ENCODE measurements around the gene CRYGD. TPM values are rescaled to one million over a fixed set of nuclear protein-coding genes. Genes with fewer than 3 reads are reported as not detected.
"Not testable (repeated sequence)": the region's sequence is repeated elsewhere in the genome, so short reads cannot be mapped to it uniquely, and the experiment has no call there.

The CRYGD gene
- total RNA-seq, 1 donor from 2014 or later, result not detected

DNA sequence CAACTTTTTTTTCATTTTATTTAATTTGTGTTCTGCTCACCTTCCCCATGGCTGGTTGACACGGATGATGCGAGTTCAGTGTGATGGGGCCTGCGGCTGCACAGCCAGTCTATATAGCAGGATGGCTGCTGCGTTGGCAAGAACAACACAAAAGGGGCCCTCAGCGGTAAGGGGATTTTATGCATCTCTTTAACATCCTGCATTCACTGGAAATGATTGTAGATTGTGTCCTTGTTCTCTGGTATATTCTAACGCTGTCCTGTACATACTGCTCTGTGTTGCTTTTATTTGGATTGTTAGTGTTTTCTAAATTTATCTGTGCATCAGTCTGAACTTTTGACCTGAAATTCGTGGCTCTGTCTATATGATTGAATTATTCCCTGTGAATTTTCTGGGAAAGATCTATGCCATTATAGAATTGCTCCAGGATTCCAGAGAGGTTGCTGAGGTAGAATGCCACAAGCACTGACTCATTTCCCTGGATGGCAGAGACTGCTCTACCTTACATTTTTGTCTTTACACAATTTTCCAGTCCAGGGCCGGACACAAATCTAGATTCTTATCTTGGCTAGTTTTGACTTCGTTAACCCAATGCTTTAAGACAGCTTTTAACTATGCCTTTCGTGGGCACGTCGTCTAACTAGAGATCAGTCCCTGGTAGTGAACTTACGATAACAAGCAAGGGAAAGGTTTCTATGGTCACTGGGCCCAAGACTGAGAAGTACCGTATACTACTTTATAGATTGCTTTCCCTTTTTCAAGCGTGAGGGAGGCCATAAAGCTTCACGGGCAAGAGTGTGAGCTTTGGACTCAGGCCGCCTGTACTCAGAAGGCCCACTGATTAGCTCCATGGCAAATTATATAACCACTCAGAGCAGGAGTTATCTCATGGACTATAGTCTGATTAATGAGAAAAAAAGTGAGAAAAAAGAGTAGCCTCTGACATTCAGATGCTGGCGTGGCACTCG, 5.7 kb upstream of the CRYGD start, which contains the start of gene CRYGC:
Gene CRYGC (minus strand): TSS at position 85 of the 968 bp plus-strand sequence. CDS start 36 bp downstream, at position 49.
- DNase-seq (ENCODE audit: low spot score), result no peak

GRCh38 chr2:208128136-208128535, 3.8 kb upstream of the CRYGD start:
- DNase-seq (ENCODE audit: low spot score), result no peak

- no peak for DNase-seq (ENCODE audit: low spot score)
Measured at GRCh38 chr2:208127090-208127489, 2.8 kb upstream of the CRYGD start.

GRCh38 chr2:208125251-208125650, 927 bp upstream of the CRYGD start:
- no peak for DNase-seq (ENCODE audit: low spot score)

- DNase-seq (ENCODE audit: low spot score), result no peak
Measured at GRCh38 chr2:208122248-208122647, 2.1 kb downstream of the CRYGD start.

DNA sequence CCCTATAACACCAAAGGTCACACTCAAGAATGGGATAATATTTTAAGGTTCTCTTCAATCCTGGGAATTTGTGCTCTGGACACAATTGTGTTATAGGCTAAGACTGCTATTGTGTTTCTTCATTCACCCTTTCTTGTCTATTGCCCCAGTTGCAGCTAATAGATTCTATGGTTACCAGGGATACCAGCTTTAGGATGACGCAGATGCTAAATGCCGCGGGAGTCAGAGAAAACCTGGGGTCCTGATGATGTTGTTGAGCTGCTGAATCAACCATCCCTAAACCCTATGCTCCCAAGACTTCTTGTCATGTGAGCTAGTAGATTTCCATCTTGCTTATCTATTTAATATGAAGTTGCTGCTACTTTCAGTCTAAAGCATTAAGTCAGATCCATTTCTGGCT, 5.4 kb downstream of the CRYGD start:
- DNase-seq (ENCODE audit: low spot score), result no peak

GRCh38 chr2:208117390-208117789, 6.9 kb downstream of the CRYGD start:
- not testable (repeated sequence) for DNase-seq (ENCODE audit: low spot score)

DNA sequence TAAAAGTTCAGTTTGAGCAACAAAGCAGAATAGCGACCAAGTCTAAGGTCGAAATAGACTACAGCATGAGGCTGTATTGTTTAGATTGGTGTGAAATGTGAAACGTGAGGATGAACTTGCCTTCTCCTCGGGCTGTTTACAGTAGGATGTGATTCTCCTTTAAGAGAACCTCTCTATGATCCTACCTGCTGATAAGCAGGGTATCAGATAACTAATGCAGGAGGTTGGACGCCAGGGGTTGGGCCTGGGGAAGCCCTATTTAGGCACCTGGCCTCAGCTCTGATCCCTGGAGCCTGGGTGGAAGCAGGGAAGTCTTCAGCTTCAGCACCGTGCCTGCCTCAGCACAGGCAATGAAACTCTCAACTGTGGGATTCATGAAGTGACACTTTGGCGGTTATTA, 11.4 kb downstream of the CRYGD start:
- DNase-seq (ENCODE audit: low spot score), result no peak

- DNase-seq (ENCODE audit: low spot score), result not testable (repeated sequence)
Measured at GRCh38 chr2:208112273-208112745, 12.0 kb downstream of the CRYGD start.

GRCh38 chr2:208103616-208104015, 20.7 kb downstream of the CRYGD start:
- DNase-seq (ENCODE audit: low spot score), result no peak

GRCh38 chr2:208101716-208102631, 22.4 kb downstream of the CRYGD start:
- DNase-seq (ENCODE audit: low spot score), result no peak

- no peak for DNase-seq (ENCODE audit: low spot score)
Measured at GRCh38 chr2:208099682-208100470, 24.4 kb downstream of the CRYGD start.

GRCh38 chr2:208098701-208099100, 25.6 kb downstream of the CRYGD start:
- not testable (repeated sequence) for DNase-seq (ENCODE audit: low spot score)

GRCh38 chr2:208098267-208098666, 26.1 kb downstream of the CRYGD start:
- DNase-seq (ENCODE audit: low spot score), result no peak

DNA sequence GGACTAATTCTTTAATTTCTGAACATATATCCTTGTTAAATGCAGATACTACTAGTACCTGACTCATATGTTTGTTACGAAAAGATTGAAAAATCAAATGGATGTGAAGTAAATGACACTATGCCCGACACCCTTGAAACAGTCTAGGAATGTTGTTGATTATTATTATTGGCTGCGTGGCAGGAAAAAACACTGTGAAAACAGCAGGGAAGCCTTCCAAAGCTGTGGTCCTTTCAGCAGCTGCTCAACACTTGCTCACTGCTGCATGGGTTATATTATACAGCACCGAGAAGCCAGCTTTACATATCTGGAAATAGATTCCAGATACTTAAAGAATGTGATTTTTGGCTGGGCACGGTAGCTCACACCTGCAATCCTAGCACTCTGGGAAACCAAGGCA, 26.5 kb downstream of the CRYGD start:
- no peak for DNase-seq (ENCODE audit: low spot score)

- no peak for DNase-seq (ENCODE audit: low spot score)
Measured at GRCh38 chr2:208097313-208097712, 27.0 kb downstream of the CRYGD start.

- DNase-seq (ENCODE audit: low spot score), result no peak
Measured at GRCh38 chr2:208096080-208096479, 28.2 kb downstream of the CRYGD start.

- no peak for DNase-seq (ENCODE audit: low spot score)
Measured at GRCh38 chr2:208093128-208093527, 31.2 kb downstream of the CRYGD start.

DNA sequence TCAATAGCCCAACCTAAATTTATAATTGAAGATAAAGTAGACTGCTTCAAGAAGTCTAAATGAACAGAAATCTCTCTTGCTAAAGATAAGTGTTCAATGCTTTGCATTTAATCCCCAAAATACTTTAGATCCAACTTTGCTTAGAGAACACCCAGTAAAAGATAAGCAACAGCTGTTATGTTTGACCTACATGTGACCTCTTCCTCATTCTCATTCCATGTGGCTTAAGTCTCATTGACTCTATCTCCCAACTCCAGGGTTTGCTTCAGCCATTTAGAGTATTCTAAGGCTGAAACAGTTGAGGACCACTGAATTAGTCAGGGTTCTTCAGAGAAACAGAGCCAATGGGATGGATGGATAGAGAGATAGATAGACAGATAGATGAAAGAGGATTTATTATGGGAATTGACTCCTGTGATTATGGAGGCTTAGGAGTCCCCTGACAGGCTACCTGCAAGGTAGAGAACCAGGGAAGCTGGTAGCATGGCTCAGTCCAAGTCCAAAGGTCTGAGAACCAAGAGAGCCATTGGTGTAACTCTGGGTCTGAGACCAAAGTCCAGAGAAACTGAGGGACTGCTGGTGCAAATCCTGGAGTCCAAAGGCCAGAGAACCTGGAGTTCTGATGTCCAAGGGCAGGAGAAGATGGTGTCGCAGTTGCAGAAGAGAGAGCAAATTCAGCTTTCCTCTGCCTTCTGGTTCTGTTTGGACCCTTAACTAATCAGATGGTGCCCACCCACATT, 32.1 kb downstream of the CRYGD start:
- no peak for DNase-seq (ENCODE audit: low spot score)

GRCh38 chr2:208090420-208090819, 33.9 kb downstream of the CRYGD start:
- DNase-seq (ENCODE audit: low spot score), result no peak

GRCh38 chr2:208086029-208086428, 38.3 kb downstream of the CRYGD start:
- no peak for DNase-seq (ENCODE audit: low spot score)

All from ureter (tissue), 1 donor.